ENCODE results near the gene CMTM8.

Gene CMTM8

GRCh38 chr3:32288819-32289218, 50.3 kb downstream of the CMTM8 start:
- H3K9me3 ChIP-seq (ENCODE audit: severe bottlenecking): peaks cover 2% of the 10 kb centered on the region
- no peak overlapping the region for H3K27ac ChIP-seq (ENCODE audit: poor library complexity, severe bottlenecking)
- no peak for DNase-seq (ENCODE audit: low spot score)
- H3K36me3 ChIP-seq (ENCODE audit: low read depth): no peaks in the 10 kb centered on the region
- TF ChIP-seq, protein P1, sequence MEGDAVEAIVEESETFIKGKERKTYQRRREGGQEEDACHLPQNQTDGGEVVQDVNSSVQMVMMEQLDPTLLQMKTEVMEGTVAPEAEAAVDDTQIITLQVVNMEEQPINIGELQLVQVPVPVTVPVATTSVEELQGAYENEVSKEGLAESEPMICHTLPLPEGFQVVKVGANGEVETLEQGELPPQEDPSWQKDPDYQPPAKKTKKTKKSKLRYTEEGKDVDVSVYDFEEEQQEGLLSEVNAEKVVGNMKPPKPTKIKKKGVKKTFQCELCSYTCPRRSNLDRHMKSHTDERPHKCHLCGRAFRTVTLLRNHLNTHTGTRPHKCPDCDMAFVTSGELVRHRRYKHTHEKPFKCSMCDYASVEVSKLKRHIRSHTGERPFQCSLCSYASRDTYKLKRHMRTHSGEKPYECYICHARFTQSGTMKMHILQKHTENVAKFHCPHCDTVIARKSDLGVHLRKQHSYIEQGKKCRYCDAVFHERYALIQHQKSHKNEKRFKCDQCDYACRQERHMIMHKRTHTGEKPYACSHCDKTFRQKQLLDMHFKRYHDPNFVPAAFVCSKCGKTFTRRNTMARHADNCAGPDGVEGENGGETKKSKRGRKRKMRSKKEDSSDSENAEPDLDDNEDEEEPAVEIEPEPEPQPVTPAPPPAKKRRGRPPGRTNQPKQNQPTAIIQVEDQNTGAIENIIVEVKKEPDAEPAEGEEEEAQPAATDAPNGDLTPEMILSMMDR (IDR thresholded peaks at IDR 0.05; ENCODE audit: poor library complexity, severe bottlenecking): no peak
- no peak overlapping the region for H3K4me3 ChIP-seq (ENCODE audit: severe bottlenecking)
- no peaks in the 10 kb centered on the region for H3K27me3 ChIP-seq (ENCODE audit: insufficient read depth, poor library complexity, severe bottlenecking)
- H3K4me1 ChIP-seq (ENCODE audit: insufficient read depth, poor library complexity, severe bottlenecking): no peaks in the 10 kb centered on the region
- ATAC-seq (ENCODE audit: low read depth): no peak

DNA sequence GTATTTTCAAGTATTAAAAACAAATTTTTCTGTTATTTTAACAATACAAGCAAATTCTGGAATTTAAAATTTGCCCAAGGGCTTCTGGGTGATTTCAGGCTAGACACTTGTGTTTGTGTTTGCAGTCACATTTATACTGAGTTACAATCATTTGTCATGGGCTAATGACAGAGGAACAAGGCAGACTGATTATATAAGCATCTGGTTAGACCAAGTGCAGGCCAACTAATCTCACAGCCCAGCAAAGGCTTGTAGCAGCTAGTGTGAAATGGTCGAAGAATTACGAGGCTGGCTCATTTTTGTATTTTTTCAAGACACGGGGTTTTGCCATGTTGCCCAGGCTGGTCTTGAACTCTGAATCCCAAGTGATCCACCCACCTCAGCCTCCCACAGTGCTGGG, 52.1 kb downstream of the CMTM8 start:
- H3K4me1 ChIP-seq (ENCODE audit: insufficient read depth, poor library complexity, severe bottlenecking): no peaks in the 10 kb centered on the region

DNA sequence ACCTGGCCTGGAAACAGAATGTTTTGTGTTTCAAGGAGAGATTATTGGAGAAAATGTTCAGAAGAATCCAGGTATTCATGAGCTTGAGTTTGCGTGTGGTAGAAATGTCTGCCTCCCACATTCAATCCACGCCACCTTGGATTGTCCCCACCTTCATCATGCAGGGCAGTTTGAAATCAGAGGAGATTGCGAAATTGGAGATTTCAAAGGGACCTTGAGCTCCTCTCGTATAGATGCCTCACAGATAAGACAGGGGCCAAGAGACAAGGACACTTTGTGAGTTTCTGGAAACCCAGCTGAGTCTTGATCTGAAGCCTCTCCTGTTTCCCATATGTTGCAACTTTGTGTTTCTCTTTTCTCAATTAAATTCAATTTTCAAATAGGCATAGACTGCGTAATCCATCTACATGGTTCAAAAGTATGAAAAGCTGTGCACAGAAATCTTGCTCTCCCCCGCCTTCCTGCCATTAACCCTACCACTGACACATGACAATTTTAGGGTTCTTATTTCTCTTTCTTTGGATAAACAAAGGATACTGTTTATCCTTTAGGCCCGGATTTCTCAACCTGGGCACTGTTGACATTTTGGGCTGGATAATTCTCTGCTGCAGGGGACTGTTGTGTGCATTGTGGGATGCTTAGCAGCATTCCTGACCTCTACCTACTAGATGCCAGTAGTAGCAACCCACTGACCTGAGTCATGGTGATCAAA, 53.8 kb downstream of the CMTM8 start:
- peaks cover 11% of the 10 kb centered on the region for H3K4me1 ChIP-seq (ENCODE audit: insufficient read depth, poor library complexity, severe bottlenecking)
- H3K9me3 ChIP-seq (ENCODE audit: severe bottlenecking): peaks cover 2% of the 10 kb centered on the region
- no peak overlapping the region for H3K4me3 ChIP-seq (ENCODE audit: severe bottlenecking)
- TF ChIP-seq, protein P1 (IDR thresholded peaks at IDR 0.05; ENCODE audit: poor library complexity, severe bottlenecking): no peak
- H3K36me3 ChIP-seq (ENCODE audit: low read depth): no peaks in the 10 kb centered on the region
- H3K27me3 ChIP-seq (ENCODE audit: insufficient read depth, poor library complexity, severe bottlenecking): no peaks in the 10 kb centered on the region
- no peak overlapping the region for H3K27ac ChIP-seq (ENCODE audit: poor library complexity, severe bottlenecking)
- ATAC-seq (ENCODE audit: low read depth) (no peak), DNase-seq (ENCODE audit: low spot score) (no peak)

More for the DNA sequence above, 52.1 kb downstream of the CMTM8 start:
- no peak overlapping the region for H3K27ac ChIP-seq (ENCODE audit: poor library complexity, severe bottlenecking)
- no peak overlapping the region for H3K4me3 ChIP-seq (ENCODE audit: severe bottlenecking)
- TF ChIP-seq, protein P1 (IDR thresholded peaks at IDR 0.05; ENCODE audit: poor library complexity, severe bottlenecking): no peak
- H3K27me3 ChIP-seq (ENCODE audit: insufficient read depth, poor library complexity, severe bottlenecking): no peaks in the 10 kb centered on the region
- peaks cover 2% of the 10 kb centered on the region for H3K9me3 ChIP-seq (ENCODE audit: severe bottlenecking)
- no peak for DNase-seq (ENCODE audit: low spot score)
- H3K36me3 ChIP-seq (ENCODE audit: low read depth): no peaks in the 10 kb centered on the region
- no peak for ATAC-seq (ENCODE audit: low read depth)

DNA sequence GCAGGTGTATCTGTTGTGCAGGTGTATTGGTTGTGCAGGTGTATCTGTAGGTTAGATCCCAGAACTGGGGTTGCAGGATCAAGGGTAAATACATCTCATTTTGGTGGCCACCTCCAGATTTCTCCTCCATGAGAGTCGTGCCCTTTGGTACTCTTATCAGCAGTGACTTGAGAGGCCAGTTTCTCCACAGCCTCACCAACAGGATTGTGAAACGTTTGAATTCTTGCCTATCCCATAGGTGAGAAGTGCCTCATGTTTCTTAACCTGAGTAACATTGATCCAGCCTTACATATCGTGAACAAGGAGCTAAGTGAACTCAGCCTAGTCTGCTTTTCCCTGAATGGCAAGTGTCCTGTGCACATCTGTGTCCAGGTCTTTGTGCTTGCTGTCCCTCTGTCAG, 55.4 kb downstream of the CMTM8 start:
- Histone ChIP-seq H3K4me3 (ENCODE audit: severe bottlenecking) (no peak overlapping the region), H3K36me3 (ENCODE audit: low read depth) (no peaks in the 10 kb centered on the region), H3K9me3 (ENCODE audit: severe bottlenecking) (peaks cover 2% of the 10 kb centered on the region), H3K27me3 (ENCODE audit: insufficient read depth, poor library complexity, severe bottlenecking) (no peaks in the 10 kb centered on the region), H3K27ac (ENCODE audit: poor library complexity, severe bottlenecking) (no peak overlapping the region), H3K4me1 (ENCODE audit: insufficient read depth, poor library complexity, severe bottlenecking) (peaks cover 11% of the 10 kb centered on the region)
- no peak for DNase-seq (ENCODE audit: low spot score)
- TF ChIP-seq, protein P1 (IDR thresholded peaks at IDR 0.05; ENCODE audit: poor library complexity, severe bottlenecking): no peak
- no peak for ATAC-seq (ENCODE audit: low read depth)

Measured in RWPE2 (cell line).